GM21576 (cell line): Measurements from ENCODE around the gene FAM110C.

ENCODE experiments used
- ATAC-seq: cut with Tn5 transposase; IDR thresholded peaks from one replicate; pipeline ENCODE4 v1.9.1; 2021; ENCODE audit warnings: mild to moderate bottlenecking, moderate library complexity; ENCODE audit not compliant: unreplicated experiment

The FAM110C gene

GRCh38 chr2:10222-10875 lies 36.0 kb downstream of the FAM110C start:
- no peak for ATAC-seq
